Cardiac fibroblast (primary cell): ENCODE results near the gene POLH.

Experiments used
- DNase-seq, 2 donors: peaks; one replicate each; pipeline versions ENCODE4 v3.0.0 to v3.0.0-alpha.2; 2010; ENCODE audit warnings: low read depth in 2 of 2
- H3K4me3 ChIP-seq, 2 donors: replicated peaks in 1 of 2; 1 replicate in 1 of 2; 2 replicates in 1 of 2; pipeline ENCODE4 v1.5.1; 2011; ENCODE audit warnings: low read depth in 2 of 2, low read length in 2 of 2, mild to moderate bottlenecking in 2 of 2, moderate library complexity in 1 of 2
- TF ChIP-seq, protein P1 (sequence below): IDR thresholded peaks from one replicate; pipeline ENCODE4 v1.5.1; 2011; ENCODE audit warnings: low read depth, mild to moderate bottlenecking, low read length, inconsistent platforms

Gene POLH

GRCh38 chr6:43616725-43617472, 40.9 kb downstream of the POLH start:
- no peak for DNase-seq
- H3K4me3 ChIP-seq = no peak overlapping the region
- TF ChIP-seq, protein P1, sequence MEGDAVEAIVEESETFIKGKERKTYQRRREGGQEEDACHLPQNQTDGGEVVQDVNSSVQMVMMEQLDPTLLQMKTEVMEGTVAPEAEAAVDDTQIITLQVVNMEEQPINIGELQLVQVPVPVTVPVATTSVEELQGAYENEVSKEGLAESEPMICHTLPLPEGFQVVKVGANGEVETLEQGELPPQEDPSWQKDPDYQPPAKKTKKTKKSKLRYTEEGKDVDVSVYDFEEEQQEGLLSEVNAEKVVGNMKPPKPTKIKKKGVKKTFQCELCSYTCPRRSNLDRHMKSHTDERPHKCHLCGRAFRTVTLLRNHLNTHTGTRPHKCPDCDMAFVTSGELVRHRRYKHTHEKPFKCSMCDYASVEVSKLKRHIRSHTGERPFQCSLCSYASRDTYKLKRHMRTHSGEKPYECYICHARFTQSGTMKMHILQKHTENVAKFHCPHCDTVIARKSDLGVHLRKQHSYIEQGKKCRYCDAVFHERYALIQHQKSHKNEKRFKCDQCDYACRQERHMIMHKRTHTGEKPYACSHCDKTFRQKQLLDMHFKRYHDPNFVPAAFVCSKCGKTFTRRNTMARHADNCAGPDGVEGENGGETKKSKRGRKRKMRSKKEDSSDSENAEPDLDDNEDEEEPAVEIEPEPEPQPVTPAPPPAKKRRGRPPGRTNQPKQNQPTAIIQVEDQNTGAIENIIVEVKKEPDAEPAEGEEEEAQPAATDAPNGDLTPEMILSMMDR = no peak

DNA sequence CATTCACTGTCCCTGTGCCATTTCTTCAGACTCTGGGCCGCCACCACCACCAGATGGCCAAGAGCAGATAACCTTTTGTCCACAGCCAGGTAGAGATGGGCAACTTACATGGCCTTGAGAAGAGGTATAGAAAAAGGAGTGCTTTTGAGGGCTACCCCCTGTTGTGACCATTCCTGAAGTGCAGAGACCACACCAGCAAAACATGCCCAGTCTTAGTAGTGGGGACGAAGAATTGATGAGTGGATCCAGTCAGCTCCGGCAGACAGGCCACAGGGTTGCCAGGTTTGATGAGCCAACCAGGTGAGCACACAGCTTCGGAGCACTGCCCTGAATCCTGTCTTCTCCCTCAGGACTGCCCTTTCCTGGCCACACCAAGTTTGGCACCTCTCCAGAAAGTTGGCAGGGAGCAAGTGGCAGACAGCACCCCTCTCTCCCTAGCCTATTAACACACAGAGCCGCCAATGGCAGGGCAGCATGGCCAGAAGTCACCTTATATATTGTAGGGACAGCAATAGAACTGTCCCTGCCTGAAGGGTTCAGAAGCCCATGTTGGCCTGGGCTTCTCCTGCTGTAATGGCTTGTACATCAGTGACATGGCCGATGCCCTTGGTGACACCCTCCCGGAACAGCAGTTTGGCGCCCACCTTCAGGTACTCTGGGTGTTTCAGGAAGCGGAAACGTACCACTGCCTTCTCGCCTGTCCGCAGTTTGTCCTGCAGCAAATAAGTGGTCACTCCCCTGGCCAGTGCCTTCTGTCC, 45.3 kb downstream of the POLH start:
- H3K4me3 ChIP-seq = no peak overlapping the region
- TF ChIP-seq, protein P1 = no peak
- no peak for DNase-seq

DNA sequence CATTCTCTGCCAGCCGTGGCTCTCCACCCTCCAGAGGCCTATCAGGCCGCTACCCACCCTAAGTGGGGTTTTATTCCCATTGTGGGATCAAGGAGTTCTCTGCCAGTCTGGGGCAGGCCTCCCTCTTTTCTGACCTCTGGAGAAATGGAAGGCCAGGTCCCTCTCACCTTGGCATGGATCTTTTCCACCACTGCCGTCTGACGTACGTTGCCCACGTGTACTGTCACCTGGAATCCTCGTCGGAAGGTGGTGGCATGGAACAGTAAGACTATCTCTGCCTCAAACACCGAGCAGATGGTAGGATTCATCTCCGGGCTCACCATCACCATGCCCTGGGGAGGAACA, 45.8 kb downstream of the POLH start:
- TF ChIP-seq, protein P1 = no peak
- DNase-seq = no peak
- no peak overlapping the region for H3K4me3 ChIP-seq

- TF ChIP-seq, protein P1 = no peak
- H3K4me3 ChIP-seq = no peak overlapping the region
- DNase-seq = no peak
These were observed 46.6 kb downstream of the POLH start for GRCh38 chr6:43622541-43622940.

GRCh38 chr6:43623880-43624785, 48.1 kb downstream of the POLH start:
- TF ChIP-seq, protein P1 = no peak
- DNase-seq = no peak
- no peak overlapping the region for H3K4me3 ChIP-seq

- H3K4me3 ChIP-seq = no peak overlapping the region
- no peak for DNase-seq
- TF ChIP-seq, protein P1 = no peak
These were observed 48.9 kb downstream of the POLH start for GRCh38 chr6:43624786-43625288.
